Measurements from ENCODE around the gene STMN1. TPM values are rescaled to one million over a fixed set of nuclear protein-coding genes. Genes with fewer than 3 reads are reported as not detected.
A peak's percentile ranks its signal among the peaks of the same experiment; 100 is the strongest.

STMN1 gene
- total RNA-seq, 1 donor from 2014 or later, result 591 TPM

DNA sequence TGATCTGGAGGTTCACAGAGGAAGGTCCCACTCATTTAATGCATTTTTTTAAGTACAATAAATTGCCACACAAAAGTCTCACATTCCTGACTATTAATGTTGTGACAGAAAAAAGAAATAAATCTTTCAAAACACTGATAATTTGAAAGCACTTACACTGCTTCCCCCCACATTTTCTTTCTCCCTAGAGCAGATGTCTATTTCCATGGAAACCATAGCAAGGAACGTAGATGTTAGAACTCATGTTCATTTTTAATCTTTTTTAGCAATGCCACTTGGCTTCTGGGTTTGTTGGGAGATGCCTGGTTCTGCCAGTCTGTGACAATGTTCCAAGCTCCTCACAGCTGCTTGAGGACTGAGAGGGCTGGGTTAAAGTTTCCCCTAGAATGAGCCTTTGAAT is 1.9 kb upstream of the STMN1 start:
- no peaks in the 10 kb centered on the region for H3K9me3 Mint-ChIP-seq
- peaks cover 17% of the 10 kb centered on the region for H3K36me3 Mint-ChIP-seq
- H3K4me3 Mint-ChIP-seq, result no peak overlapping the region
- no peak for DNase-seq (ENCODE audit: extremely low spot score, unreplicated experiment)
- no peaks in the 10 kb centered on the region for H3K27me3 Mint-ChIP-seq
- H3K27ac Mint-ChIP-seq, result no peak overlapping the region
- H3K4me1 Mint-ChIP-seq (ENCODE audit: unreplicated experiment), result peaks cover 27% of the 10 kb centered on the region
- TF ChIP-seq, protein P1, sequence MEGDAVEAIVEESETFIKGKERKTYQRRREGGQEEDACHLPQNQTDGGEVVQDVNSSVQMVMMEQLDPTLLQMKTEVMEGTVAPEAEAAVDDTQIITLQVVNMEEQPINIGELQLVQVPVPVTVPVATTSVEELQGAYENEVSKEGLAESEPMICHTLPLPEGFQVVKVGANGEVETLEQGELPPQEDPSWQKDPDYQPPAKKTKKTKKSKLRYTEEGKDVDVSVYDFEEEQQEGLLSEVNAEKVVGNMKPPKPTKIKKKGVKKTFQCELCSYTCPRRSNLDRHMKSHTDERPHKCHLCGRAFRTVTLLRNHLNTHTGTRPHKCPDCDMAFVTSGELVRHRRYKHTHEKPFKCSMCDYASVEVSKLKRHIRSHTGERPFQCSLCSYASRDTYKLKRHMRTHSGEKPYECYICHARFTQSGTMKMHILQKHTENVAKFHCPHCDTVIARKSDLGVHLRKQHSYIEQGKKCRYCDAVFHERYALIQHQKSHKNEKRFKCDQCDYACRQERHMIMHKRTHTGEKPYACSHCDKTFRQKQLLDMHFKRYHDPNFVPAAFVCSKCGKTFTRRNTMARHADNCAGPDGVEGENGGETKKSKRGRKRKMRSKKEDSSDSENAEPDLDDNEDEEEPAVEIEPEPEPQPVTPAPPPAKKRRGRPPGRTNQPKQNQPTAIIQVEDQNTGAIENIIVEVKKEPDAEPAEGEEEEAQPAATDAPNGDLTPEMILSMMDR (conservative IDR thresholded peaks at IDR 0.05), result no peak

DNA sequence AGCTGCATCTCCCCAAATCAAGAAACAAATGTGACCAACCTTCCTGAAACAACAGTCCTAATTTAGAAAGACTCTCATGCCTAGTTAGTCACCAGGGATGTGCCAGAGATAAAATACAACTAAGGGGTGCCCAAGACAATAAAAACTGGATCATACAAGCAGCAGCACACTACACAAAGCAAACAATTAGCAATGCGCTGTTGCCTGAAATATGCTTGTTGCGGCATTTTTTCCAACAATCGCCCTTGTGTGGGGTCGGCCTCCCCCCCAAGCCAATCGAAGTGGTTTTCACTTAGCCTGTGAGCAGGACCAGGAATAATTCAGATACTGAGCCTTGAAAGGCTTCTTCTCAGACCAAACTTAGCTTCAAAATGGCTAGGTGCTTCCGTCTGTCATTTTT is 1.4 kb upstream of the STMN1 start:
- Mint-ChIP-seq H3K9me3 (no peaks in the 10 kb centered on the region), H3K4me3 (peak overlapping the region; percentile 91), H3K4me1 (ENCODE audit: unreplicated experiment) (peaks cover 29% of the 10 kb centered on the region), H3K27ac (peak overlapping the region; percentile 95), H3K27me3 (no peaks in the 10 kb centered on the region), H3K36me3 (peaks cover 20% of the 10 kb centered on the region)
- no peak for DNase-seq (ENCODE audit: extremely low spot score, unreplicated experiment)
- TF ChIP-seq, protein P1 (conservative IDR thresholded peaks at IDR 0.05), result no peak

DNA sequence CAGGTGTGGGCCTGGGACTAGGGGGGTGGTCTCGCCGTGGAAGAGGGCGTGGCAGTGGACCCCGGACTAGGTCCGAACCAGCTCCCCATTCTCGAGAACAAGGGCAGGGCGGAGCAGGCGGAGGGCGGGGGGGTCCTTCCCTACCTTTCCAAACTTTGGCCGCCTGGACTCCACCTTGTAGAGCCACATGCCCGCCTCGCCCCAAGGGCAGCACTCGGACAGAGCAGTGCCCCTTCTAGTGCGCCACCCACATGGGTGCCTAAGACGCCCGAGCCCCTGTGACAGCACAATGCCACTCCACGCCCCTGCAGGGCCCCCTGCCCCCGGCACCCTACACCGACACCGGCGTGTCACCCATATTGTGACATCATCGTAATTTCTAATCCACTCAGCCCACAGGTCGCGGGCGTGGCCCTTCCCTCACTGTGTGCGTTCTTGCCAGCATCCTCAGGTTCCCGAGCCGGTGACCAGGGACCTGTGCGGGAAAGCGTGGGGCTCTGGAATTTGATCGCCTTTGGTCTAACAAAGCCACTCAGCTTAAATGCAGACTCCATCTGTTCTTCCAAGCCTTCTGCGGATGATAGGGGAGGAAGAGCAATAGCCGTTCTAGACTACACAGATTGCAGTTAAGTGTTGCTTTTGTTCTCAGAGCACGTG is 553 bp upstream of the STMN1 start:
- Mint-ChIP-seq H3K27me3 (no peaks in the 10 kb centered on the region), H3K4me3 (peak overlapping the region; percentile 91), H3K36me3 (peaks cover 23% of the 10 kb centered on the region), H3K4me1 (ENCODE audit: unreplicated experiment) (peaks cover 32% of the 10 kb centered on the region), H3K27ac (peak overlapping the region; percentile 95), H3K9me3 (no peaks in the 10 kb centered on the region)
- no peak for DNase-seq (ENCODE audit: extremely low spot score, unreplicated experiment)
- TF ChIP-seq, protein P1 (conservative IDR thresholded peaks at IDR 0.05), result no peak

DNA sequence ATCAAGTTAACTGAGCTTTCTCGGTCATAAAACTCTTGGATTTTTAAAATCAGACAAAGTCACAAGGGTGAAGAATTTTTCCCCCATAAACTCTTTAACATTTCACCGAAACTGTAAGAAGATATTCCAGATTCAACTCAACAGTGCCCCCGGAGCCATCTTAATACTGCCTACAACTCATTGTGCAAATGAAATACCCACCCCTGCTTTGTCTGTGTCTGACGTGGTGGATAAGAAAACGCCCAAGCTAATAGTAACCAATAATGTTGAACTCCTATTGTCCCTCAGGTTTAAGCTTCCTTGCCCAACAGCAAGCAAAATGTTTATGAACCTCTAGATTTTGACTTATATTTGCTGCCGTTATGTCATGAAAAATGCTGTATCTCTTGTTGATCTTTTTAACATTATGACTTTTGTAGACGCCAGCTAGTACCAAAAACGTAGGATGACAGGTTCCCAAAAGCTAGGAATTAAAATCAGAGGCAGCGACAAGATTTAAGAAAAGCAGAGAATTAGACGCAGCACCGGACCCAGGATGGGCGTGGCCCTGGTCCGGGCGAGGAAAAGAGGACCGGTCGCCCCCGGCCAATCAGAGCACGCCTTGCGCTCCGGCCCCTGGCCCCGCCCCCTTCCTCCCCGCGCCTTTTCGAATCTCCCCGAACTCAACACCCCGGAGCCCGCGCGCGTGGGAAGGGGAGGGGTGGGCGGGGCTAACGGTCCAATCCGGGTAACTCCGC is 1.1 kb downstream of the STMN1 start:
- Mint-ChIP-seq H3K9me3 (no peaks in the 10 kb centered on the region), H3K4me3 (peak overlapping the region; percentile 99), H3K27ac (peak overlapping the region; percentile 98), H3K27me3 (no peaks in the 10 kb centered on the region), H3K36me3 (peaks cover 38% of the 10 kb centered on the region), H3K4me1 (ENCODE audit: unreplicated experiment) (peaks cover 41% of the 10 kb centered on the region)
- TF ChIP-seq, protein P1 (conservative IDR thresholded peaks at IDR 0.05), result peak; percentile 44
- peak; percentile 97 for DNase-seq (ENCODE audit: extremely low spot score, unreplicated experiment)

DNA sequence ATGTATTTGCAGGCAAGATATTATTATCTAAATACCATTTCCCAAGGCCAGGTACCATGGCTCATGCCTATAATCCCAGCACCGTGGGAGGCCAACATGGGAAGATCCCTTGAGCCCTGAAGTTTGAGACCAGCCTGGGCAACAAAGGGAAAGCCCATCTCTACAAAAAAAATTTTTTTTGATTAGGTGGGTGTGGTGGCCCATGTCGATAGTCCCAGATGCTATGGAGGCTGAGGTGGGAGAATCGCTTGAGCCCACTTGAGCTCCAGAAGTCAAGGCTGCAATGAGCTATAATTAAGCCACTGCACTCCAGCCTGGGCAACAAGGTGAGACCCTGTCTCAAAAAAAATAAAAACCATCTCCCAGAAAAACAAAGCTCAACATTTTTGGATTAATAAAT is 2.2 kb downstream of the STMN1 start:
- peak overlapping the region; percentile 98 for H3K27ac Mint-ChIP-seq
- peaks cover 43% of the 10 kb centered on the region for H3K4me1 Mint-ChIP-seq (ENCODE audit: unreplicated experiment)
- H3K4me3 Mint-ChIP-seq, result peak overlapping the region; percentile 99
- no peaks in the 10 kb centered on the region for H3K27me3 Mint-ChIP-seq
- peaks cover 42% of the 10 kb centered on the region for H3K36me3 Mint-ChIP-seq
- TF ChIP-seq, protein P1 (conservative IDR thresholded peaks at IDR 0.05), result no peak
- no peaks in the 10 kb centered on the region for H3K9me3 Mint-ChIP-seq
- no peak for DNase-seq (ENCODE audit: extremely low spot score, unreplicated experiment)

Data from type B pancreatic cell (in vitro differentiated cells).